ENCODE results near the gene MYT1.

GRCh38 chr20:64256282-64256935 is 92.2 kb downstream of the MYT1 start:
- TF ChIP-seq CTCF (conservative IDR thresholded peaks at IDR 0.05; ENCODE audit: low read depth, low read length) (no peak), EZH2phosphoT487 (IDR thresholded peaks at IDR 0.05; ENCODE audit: borderline replicate concordance, low read length) (no peak)

Data from PC-3 (cell line).